ENCODE data around the gene DGKI.

Gene DGKI

DNA sequence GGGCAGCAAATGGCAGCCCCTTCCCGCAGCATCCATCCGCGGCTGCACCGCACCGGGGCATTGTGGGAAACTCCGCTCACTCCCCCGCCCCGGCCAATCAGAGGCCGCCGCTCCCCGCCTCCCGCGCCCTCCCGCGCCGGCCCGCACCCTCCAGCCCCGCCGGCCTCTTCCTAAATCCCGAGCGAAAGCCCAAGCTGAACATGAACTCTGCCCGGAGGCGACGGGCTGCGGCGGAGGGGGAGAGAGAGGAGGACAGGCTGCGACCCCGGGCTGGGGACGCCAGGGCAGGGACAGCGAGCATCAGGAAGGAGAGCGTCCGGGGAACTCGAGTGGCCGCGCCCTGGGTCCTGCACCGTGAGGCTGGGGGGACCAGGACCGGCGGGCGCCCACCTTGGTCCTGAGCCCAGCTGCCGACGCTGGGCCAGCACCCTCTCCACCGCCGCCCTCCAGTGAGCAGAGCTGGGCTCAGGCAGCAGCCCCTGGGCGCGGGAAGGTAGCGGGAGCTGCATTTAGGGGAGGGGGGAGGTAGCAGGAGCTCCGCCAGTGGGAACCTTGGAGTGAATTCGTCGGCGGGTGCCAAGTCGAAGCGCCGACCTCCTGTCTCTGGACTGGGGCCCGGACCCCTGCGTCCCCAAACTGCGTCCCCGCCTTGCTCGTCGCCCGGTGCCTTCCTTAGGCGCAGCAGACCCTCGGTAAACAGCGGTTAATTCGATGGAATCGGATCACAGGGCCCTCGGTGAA lies at the start of gene DGKI:
DGKI (minus strand) TSS at position 148 of the 741 bp plus-strand sequence.
- DNase-seq (ENCODE audit: extremely low spot score), result peak; percentile 59
- CTCF ChIA-PET, result interaction anchor here (0.6 kb wide), 1 partner anchor 54 kb away, joined by 3 read pairs; no protein-coding TSS in a partner anchor
- TF ChIP-seq NFRKB (IDR thresholded peaks at IDR 0.05) (no peak), HDGF (IDR thresholded peaks at IDR 0.05; ENCODE audit: borderline replicate concordance) (no peak), TARDBP (IDR thresholded peaks at IDR 0.05) (no peak)
- POLR2A ChIA-PET, result no interaction called here

DNA sequence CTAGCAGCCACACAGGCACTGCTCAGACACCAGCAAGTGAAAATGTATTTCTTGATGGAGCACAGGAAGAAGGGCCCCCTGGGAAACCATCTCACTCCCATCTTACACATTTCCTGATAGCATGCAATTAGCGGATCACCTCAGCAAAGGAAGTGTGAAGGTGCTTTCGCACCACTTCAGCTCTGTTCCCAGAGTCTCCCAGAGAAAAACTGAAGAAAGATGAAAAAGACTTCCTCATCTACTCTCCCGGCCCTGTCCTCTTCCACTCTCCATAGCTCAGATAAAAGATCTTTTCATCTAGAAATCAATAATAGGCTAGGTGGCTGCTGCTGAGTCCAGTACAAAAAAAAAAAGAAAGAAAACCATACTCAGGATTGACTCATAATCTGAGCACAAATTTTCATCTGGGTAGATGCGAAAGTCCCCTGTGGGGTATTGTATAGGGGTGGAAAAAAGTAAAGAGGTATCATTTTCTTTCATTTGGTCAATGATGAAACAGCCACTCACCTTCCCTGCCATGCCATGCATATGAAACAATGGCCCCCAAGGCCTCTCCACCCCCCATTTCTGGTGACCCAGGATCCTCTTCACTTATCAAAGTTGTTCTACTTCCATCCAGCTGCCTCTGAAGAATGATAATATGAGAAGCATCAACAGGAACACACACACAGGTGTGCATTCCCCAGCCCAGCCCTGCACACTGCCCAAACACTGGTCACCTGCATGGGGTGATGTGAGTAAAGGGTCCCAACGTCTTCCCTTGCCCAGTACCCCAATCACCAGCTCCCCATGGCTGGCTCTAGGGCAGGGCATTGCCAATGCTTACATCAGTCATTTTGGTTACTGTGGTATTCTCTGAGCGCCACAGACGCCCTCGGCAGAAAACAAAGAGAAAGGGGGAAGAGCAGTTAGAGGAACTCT lies 48.8 kb upstream of the DGKI start:
- no peak for DNase-seq (ENCODE audit: extremely low spot score)
- CTCF ChIA-PET, result interaction anchor here (0.9 kb wide), 1 partner anchor 239 kb away, joined by 3 read pairs; no protein-coding TSS in a partner anchor
- TF ChIP-seq NFRKB (IDR thresholded peaks at IDR 0.05) (no peak), FOXA1 (IDR thresholded peaks at IDR 0.05) (no peak), FOXM1 (IDR thresholded peaks at IDR 0.05; ENCODE audit: borderline replicate concordance) (no peak), FOXK2 (IDR thresholded peaks at IDR 0.05) (no peak)
- POLR2A ChIA-PET, result no interaction called here

DNA sequence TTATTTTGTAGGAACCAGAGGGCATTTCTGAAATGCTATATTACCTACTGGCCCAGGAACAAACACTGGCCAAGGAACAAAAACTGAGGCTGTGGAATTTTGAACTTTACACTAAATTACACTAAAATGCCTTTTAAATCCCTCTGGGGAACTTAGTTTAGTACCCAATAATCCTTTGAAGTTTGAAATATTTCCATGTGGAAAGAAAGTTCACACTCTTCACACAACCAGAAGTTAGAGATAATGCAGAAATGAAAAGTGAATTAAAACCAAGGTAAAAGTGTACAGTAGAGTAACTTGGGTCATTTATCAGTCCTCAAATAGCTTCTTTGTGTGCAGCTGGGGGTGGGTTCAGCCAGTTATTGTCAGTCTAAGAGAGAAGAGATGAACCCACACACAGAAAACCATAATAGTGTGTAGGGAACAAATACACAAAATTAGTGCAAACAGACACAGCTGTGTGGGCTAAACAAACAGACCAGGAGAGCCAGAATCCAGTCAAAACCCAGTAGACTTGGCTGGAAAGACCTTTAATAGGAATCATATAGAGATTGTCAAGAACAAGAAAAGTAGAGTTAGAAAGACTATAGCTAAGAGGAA lies 46.5 kb upstream of the DGKI start:
- no peak for DNase-seq (ENCODE audit: extremely low spot score)
- TF ChIP-seq ZNF384 (IDR thresholded peaks at IDR 0.05) (no peak), FOXM1 (IDR thresholded peaks at IDR 0.05; ENCODE audit: borderline replicate concordance) (no peak), FOXK2 (IDR thresholded peaks at IDR 0.05) (no peak), CTBP1 (IDR thresholded peaks at IDR 0.05; ENCODE audit: borderline replicate concordance) (no peak), BHLHE40 (IDR thresholded peaks at IDR 0.05; ENCODE audit: borderline replicate concordance) (no peak)
- POLR2A ChIA-PET, result interaction anchor here (0.6 kb wide), 1 partner anchor 28 kb away, joined by 3 read pairs; no protein-coding TSS in a partner anchor
- CTCF ChIA-PET, result no interaction called here

DNA sequence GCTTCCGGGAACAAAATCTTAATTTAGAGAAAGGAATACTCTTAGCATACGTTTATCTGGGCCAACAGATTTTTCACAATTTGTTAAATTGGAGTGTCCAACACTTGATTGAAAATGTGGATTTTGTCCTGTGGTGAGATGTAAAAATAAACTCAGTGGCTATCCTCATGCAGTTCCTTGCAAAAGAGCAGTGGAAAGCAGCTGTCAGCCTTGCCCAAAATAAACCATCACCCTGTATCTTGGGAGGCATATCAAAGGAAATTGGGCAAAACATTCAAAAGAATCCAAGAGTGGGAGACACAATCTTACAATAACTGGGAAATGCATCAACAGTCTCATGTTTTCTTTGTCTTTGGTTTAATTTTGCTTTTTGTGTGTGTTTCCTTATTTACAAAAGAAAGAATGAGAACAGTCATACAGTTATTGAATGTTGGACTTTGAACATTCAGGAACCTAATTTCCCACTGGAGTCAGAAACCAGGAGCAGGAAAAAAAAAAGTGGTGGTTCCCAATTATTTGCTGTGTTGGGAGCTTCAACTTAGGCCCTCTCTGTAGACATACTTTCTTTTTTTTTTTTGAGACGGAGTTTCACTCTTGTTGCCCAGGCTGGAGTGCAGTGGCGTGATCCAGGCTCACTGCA lies 44.4 kb upstream of the DGKI start:
- no peak for TF ChIP-seq TARDBP (IDR thresholded peaks at IDR 0.05)
- TF ChIP-seq BHLHE40 (IDR thresholded peaks at IDR 0.05; ENCODE audit: borderline replicate concordance), result no peak
- no peak for TF ChIP-seq SUZ12 (IDR thresholded peaks at IDR 0.05)
- no peak for TF ChIP-seq ZNF384 (IDR thresholded peaks at IDR 0.05)
- TF ChIP-seq HDGF (IDR thresholded peaks at IDR 0.05; ENCODE audit: borderline replicate concordance), result no peak
- TF ChIP-seq SP1 (IDR thresholded peaks at IDR 0.05), result no peak
- TF ChIP-seq CTBP1 (IDR thresholded peaks at IDR 0.05; ENCODE audit: borderline replicate concordance), result no peak
- TF ChIP-seq L3MBTL2 (conservative IDR thresholded peaks at IDR 0.05), result no peak
- TF ChIP-seq, protein P1, sequence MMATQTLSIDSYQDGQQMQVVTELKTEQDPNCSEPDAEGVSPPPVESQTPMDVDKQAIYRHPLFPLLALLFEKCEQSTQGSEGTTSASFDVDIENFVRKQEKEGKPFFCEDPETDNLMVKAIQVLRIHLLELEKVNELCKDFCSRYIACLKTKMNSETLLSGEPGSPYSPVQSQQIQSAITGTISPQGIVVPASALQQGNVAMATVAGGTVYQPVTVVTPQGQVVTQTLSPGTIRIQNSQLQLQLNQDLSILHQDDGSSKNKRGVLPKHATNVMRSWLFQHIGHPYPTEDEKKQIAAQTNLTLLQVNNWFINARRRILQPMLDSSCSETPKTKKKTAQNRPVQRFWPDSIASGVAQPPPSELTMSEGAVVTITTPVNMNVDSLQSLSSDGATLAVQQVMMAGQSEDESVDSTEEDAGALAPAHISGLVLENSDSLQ (IDR thresholded peaks at IDR 0.05), result no peak
- TF ChIP-seq FOXK2 (IDR thresholded peaks at IDR 0.05), result no peak
- no peak for TF ChIP-seq ARNT (IDR thresholded peaks at IDR 0.05)
- TF ChIP-seq ELF4 (IDR thresholded peaks at IDR 0.05), result no peak
- TF ChIP-seq LEF1 (IDR thresholded peaks at IDR 0.05; ENCODE audit: borderline replicate concordance), result no peak
- no peak for TF ChIP-seq FOXA1 (IDR thresholded peaks at IDR 0.05)
- no peak for TF ChIP-seq NFRKB (IDR thresholded peaks at IDR 0.05)
- ChIA-PET POLR2A (no interaction called here), CTCF (no interaction called here)
- DNase-seq (ENCODE audit: extremely low spot score), result no peak

DNA sequence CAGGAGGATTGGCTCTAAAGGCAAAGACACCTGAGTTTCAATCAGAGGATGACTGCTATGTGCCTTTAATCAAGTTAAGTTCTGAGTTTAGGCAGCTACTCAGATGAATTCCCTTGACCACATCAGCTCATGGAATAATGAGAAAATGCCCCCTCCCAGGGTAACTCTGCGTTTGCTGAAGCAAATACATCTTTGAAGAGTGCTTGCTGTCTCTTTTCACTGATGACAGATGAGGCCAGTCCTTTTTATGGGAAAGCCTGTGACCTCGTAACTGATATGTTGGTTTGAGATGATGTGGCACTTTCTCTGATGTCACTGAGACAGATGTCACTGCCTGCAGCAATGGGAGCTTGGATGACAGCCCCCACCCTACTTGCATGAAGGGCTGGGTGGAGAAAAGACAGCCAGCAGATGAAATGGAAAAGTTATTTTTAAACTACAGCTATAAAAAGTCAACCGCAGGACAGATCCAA lies 43.7 kb upstream of the DGKI start:
- no peak for DNase-seq (ENCODE audit: extremely low spot score)

DNA sequence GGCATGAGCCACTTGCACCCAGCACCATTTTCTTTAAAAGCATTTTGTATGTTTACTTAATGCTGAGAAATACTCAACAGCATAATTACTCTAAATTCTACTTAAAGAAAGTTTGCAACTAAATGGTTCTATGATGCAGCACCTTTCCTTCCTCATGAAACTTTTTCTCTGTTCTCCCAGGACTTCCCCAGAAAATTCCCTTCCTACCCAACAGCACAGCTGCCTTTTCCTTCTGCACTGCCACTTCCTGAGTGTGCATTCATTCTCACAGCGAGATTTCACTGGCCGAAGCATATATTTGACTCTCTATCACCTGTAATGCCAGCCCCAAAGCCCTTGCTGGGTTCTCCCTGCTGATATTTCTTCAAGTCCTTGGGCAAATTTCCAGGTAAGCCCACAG lies 41.5 kb upstream of the DGKI start:
- DNase-seq (ENCODE audit: extremely low spot score), result no peak
- ChIA-PET CTCF (no interaction called here), POLR2A (no interaction called here)
- no peak for TF ChIP-seq SUZ12 (IDR thresholded peaks at IDR 0.05)
- no peak for TF ChIP-seq FOXA1 (IDR thresholded peaks at IDR 0.05)
- TF ChIP-seq CTBP1 (IDR thresholded peaks at IDR 0.05; ENCODE audit: borderline replicate concordance), result no peak
- TF ChIP-seq LEF1 (IDR thresholded peaks at IDR 0.05; ENCODE audit: borderline replicate concordance), result no peak
- TF ChIP-seq, protein P1 (IDR thresholded peaks at IDR 0.05), result no peak
- TF ChIP-seq L3MBTL2 (conservative IDR thresholded peaks at IDR 0.05), result no peak
- no peak for TF ChIP-seq HDGF (IDR thresholded peaks at IDR 0.05; ENCODE audit: borderline replicate concordance)

More for the DNA sequence above, 43.7 kb upstream of the DGKI start:
- CTCF ChIA-PET, result no interaction called here
- no peak for TF ChIP-seq ZNF384 (IDR thresholded peaks at IDR 0.05)
- TF ChIP-seq CTBP1 (IDR thresholded peaks at IDR 0.05; ENCODE audit: borderline replicate concordance), result no peak
- TF ChIP-seq ARNT (IDR thresholded peaks at IDR 0.05), result no peak
- no peak for TF ChIP-seq BHLHE40 (IDR thresholded peaks at IDR 0.05; ENCODE audit: borderline replicate concordance)
- no peak for TF ChIP-seq LEF1 (IDR thresholded peaks at IDR 0.05; ENCODE audit: borderline replicate concordance)
- no peak for TF ChIP-seq ELF4 (IDR thresholded peaks at IDR 0.05)
- TF ChIP-seq, protein P1 (IDR thresholded peaks at IDR 0.05), result no peak
- no peak for TF ChIP-seq FOXA1 (IDR thresholded peaks at IDR 0.05)
- no peak for TF ChIP-seq SUZ12 (IDR thresholded peaks at IDR 0.05)
- TF ChIP-seq FOXM1 (IDR thresholded peaks at IDR 0.05; ENCODE audit: borderline replicate concordance), result no peak
- TF ChIP-seq TARDBP (IDR thresholded peaks at IDR 0.05), result no peak
- POLR2A ChIA-PET, result no interaction called here
